Skeletal muscle cell (primary cell): ENCODE results near the gene PADI6.

Experiments used
- DNase-seq: peaks from one replicate; pipeline ENCODE4 v3.0.0-alpha.2; 2010; ENCODE audit warnings: low read depth
- H3K4me3 ChIP-seq: 2 replicates; pipeline ENCODE4 v1.5.1; 2011; ENCODE audit warnings: low read depth, mild to moderate bottlenecking, control low read depth, low read length, moderate library complexity

PADI6 gene

DNA sequence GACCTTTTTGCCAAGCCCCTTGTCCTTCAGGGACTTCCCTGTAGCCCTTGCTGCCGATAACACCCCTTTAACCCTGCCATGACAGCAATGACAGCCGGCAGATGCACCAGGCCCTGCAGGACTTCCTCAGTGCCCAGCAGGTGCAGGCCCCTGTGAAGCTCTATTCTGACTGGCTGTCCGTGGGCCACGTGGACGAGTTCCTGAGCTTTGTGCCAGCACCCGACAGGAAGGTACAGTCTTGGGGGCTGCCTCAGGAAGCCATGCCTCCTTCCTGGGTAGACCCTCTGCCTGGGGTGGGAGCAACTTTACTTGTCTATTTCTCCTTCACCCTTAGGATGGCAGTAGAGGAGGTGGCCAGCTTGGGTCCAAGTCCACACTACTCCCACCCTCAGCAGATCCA lies 16.1 kb upstream of the PADI6 start:
- DNase-seq, result no peak
- no peak overlapping the region for H3K4me3 ChIP-seq

DNA sequence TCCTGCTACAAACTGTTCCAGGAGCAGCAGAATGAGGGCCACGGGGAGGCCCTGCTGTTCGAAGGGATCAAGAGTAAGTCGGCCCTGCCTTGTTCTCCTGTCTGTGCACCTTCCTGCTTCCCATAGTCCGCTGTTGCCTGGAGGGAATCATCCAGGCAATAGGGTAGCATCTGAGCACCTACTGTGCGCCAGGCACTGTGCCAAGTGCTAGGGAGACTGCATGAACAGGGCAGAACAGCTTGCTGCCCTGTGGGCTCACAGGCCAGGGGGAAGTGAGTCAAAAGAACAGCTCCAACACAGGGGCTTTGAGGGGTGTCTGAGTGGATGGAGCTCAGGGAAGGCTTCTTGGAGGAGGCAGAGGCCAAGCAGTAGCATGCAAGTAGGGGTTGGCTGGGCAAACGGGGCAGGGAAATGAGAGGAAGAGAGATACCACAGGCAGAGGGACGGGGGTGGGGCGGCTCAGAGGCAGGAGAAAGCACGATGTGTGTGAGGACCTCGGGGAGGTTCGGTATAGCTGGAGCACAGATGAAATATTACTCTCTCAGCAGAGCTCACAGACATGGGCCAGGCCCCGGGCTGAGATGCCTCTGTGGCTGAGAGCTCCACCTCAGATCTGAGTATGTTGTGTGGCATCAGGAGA lies 15.5 kb upstream of the PADI6 start:
- no peak overlapping the region for H3K4me3 ChIP-seq
- no peak for DNase-seq

DNA sequence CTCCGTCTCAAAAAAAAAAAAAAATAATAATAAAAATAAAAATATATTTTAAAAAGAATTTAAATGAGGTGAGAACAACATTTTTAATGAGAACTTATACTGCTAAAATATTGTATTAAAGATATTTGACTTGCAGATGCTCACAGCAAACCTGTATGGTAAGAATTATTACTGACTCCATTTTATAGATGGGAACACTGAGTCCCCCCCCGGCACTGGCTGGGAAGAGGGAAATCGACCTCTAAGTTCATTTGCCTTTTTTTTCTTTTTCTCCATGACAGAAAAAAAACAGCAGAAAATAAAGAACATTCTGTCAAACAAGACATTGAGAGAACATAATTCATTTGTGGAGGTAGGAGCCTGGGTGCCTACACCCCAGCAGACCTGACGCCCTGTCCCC lies 13.4 kb upstream of the PADI6 start:
- no peak for DNase-seq
- no peak overlapping the region for H3K4me3 ChIP-seq

DNA sequence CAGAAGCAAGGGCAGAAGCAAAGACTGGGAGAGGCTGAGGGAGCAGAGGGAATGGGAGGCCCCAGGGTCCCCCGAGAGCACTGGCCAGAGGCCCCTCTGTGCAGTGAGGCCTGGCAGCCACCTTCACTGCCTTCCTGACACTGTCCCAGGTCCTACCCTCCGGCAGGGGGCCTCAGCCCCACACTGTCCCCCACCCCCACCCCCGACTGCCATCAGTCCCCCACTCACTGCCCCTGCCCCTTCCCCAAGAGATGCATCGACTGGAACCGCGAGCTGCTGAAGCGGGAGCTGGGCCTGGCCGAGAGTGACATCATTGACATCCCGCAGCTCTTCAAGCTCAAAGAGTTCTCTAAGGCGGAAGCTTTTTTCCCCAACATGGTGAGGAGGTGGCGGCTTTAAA lies 13.0 kb upstream of the PADI6 start:
- no peak for DNase-seq
- no peak overlapping the region for H3K4me3 ChIP-seq

DNA sequence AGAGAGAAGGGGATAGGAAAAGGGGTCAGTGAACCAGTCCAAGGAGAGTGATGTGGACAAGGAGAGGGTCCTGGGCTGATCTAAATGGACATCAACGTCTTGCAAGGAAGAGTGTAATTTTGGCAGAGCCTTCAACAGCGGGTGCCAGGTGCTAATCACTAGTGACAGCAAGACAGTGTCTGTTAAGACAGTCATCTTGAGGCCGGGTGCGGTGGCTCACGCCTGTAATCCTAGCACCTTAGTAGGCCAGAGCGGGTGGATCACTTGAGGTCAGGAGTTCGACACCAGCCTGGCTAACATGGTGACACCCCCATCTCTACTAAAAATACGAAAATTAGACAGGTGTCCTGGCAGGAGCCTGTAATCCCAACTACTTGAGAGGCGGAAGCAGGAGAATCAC lies 12.2 kb upstream of the PADI6 start:
- DNase-seq, result no peak
- no peak overlapping the region for H3K4me3 ChIP-seq

DNA sequence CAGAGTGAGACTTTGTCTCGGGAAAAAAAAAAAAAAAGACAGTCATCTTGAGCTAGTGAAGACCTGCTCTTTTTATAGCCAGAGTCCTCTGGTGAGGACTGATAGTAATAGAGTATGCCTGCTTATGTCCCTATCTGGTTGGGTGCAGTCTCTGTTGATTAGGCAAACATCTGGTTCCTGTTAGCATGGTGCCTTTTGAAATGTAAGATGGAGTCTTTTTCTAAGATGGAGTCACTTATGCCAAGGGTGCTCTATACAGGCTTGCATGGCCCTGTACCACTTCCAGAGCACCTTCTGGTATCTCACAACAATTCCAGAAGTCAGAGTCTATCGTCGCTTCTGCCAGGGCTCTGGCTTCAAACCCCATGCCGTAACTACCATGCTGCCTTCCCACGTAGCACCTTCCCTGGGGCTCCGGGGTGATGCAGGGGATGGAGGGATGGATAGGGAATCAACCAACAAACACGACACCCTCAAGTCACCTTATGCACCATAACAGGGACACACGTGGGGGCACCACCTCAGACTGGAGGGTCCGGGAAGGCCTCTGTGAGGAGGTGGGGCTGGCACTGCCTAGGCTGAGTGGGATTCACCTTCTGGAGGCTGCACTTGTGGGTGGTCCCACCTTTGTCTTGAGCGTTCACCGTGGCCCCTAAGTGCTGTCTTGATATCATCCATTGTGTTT lies 11.6 kb upstream of the PADI6 start:
- no peak overlapping the region for H3K4me3 ChIP-seq
- DNase-seq, result no peak

DNA sequence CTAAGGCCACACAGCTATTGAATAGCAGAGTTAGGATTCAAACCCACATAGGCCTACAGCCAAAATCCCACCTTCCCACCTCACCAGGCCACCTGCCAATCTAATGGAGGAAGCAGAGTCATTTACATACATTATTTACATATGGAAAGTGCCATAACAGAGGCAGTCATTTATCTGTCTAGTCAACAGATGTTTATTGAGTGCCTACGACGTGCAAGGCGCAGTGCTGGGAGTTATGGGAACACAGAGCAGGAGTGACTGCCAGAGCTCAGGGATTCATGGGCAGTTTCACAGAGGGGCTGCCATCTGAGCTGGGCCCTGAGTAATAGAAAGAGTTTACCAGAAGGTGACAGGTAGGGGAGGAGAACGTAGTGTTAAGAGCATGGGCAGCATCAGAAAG lies 10.3 kb upstream of the PADI6 start:
- H3K4me3 ChIP-seq, result no peak overlapping the region
- DNase-seq, result no peak

DNA sequence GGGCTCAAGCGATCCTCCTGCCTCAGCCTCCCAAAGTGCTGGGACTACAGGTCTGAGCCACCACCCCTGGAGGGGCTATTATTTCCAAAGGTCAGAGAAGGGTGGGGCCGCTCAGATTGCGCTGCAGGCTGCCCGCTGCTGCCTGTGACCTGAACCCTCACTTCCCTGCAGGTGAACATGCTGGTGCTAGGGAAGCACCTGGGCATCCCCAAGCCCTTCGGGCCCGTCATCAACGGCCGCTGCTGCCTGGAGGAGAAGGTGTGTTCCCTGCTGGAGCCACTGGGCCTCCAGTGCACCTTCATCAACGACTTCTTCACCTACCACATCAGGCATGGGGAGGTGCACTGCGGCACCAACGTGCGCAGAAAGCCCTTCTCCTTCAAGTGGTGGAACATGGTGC lies 8.6 kb upstream of the PADI6 start:
- DNase-seq, result no peak
- no peak overlapping the region for H3K4me3 ChIP-seq

DNA sequence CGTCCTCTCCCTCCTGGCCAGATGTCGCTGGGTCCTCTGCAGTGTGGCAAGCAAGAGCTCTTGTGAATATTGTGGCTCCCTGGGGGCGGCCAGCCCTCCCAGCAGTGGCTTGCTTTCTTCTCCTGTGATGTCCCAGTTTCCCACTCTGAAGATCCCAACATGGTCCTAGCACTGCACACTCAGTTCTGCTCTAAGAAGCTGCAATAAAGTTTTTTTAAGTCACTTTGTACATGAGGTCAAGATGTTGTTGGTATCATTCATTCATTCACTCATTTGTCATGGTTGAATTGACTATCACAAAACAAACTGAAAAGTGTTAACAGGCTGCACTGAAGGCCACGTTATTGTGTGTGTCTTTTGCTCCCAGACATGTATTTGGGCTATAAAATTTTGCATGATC lies 8.2 kb upstream of the PADI6 start:
- no peak overlapping the region for H3K4me3 ChIP-seq
- no peak for DNase-seq

DNA sequence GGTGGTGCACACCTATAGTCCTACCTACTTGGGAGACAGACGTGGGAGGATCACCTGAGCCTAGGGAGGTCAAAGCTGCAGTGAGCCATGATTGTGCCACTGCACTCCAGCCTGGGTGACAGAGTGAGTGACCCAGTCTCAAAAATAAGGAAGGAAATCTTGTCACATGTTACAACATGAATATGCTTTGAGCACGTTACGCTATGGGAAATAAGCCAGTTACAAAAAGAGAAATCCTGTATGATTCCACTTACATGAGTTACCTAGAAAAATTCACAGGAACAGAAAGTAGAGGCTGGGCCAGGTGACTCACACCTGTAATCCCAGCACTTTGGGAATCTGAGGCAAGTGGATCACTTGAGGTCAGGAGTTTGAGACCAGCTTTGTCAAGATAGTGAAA lies 6.7 kb upstream of the PADI6 start:
- DNase-seq, result no peak
- no peak overlapping the region for H3K4me3 ChIP-seq

DNA sequence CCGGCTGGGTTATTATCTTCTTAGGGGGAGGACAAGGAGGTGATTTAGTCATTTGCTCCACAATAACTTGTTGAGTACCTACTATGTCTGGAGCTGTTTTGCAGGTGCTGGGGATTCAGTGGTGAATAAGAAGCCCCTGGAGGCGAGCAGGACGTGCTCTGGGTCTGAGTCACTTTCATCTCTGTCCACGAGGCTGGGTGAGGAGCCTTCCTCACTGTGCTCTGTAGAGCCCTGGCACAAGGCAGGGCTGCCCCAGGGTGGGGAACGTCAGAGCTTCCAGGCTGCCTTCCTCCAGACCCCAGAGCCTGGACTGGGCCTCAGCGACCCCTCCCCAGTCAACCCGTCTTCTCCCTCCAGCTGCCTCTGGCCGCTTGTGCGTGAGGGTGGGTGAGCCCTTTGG lies 2.5 kb upstream of the PADI6 start:
- DNase-seq, result no peak
- no peak overlapping the region for H3K4me3 ChIP-seq

DNA sequence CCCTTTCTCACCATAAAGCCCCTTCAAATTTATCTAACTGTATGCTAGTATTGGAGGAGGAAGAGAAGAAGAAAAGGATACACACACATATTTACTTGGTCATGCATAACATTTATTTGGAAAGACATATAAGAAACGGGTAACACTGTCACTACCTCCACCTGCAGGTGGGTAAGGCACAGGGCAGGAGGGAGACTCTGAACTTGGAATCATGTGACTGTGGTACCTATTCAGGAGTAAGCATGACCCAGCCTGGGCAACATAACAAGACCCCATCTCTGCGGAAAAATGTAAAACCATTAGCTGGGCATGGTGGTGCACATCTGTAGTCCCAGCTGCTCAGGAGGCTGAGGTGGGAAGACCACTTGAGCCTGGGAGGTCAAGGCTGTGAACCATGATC lies 1.4 kb upstream of the PADI6 start:
- no peak overlapping the region for H3K4me3 ChIP-seq
- no peak for DNase-seq

DNA sequence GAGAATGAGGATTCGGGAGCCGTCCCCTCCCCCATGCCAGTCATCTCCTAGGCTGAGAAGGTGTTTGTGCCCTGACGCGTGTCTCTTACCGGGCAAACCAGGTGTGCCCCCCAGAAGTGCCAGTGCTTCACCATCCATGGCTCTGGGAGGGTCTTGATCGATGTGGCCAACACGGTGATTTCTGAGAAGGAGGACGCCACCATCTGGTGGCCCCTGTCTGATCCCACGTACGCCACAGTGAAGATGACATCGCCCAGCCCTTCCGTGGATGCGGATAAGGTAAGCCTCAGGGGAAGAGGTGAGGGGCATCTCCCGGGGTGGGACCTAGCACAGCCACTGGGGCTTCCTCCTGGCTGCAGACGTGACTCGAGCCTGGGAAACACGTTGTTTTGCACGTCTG lies 959 bp downstream of the PADI6 start:
- no peak overlapping the region for H3K4me3 ChIP-seq
- no peak for DNase-seq

DNA sequence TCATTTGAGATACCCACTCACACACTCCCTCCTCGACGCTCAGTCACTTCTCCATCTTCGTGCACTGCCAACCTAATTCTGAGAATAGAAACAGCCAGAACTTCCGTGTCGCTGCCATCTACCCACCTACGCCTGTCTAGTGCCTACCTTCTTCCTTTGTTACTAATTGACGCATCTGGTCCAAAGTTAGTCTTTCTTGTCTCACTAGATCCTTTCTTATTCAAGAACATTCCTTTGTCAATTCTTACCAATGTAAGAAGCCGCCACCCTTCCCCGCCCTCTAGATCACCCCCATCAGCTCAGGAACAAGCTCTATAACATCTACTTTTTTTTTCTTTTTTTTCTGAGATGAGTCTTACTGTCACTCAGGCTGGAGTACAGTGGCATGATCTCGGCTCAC lies 3.7 kb downstream of the PADI6 start:
- no peak overlapping the region for H3K4me3 ChIP-seq

DNA sequence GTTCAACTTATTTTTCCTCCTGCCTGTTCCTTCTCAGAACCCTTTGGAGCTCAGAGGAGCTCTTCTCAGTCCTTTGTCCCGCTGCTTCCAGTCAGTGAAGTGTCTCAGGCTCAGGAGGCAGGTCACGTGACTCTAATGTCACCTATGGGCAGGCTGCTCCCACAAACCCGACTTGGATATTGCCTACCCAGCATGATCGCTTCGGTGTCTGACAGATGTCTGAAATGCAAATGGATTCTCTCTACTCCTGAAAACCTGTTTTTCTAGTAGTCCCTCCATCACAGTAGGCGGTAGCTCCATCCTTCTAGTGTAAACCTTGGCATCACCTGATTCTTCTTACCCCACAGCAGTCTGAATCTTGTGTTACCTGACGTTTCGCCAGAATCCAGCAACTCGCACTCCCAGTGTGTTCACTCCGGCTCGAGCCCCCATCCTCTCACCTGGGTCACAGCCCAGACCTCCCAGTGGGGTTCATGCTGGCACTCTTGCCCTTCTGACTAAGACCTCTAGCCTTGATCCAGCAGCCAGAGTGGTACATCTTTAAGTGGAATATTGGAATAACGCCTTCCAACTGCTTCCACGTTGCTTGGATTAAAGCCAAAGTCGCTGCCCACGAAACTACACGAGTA lies 5.4 kb downstream of the PADI6 start:
- no peak overlapping the region for H3K4me3 ChIP-seq
- DNase-seq, result no peak

More for the DNA sequence above, 3.7 kb downstream of the PADI6 start:
- DNase-seq, result no peak

DNA sequence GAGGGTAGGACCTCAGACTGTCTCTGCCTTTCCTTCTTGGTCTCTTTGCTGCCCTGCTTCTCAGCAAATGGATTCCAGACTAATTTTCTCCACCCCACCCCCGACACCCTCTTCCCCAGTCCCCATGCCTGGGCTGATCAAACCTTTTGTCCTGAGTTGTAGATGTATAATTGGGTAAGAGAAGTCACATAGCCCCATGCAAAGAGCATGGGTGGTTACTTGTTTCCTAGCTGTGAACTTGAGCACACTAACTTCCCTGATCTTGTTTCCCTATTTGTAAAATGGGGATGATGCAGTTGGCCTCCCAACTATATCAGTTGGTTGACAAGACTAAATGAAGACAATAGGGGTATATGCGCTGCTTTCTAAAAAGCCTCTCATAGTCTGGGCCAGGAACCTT lies 9.2 kb downstream of the PADI6 start:
- no peak overlapping the region for H3K4me3 ChIP-seq
- DNase-seq, result no peak

DNA sequence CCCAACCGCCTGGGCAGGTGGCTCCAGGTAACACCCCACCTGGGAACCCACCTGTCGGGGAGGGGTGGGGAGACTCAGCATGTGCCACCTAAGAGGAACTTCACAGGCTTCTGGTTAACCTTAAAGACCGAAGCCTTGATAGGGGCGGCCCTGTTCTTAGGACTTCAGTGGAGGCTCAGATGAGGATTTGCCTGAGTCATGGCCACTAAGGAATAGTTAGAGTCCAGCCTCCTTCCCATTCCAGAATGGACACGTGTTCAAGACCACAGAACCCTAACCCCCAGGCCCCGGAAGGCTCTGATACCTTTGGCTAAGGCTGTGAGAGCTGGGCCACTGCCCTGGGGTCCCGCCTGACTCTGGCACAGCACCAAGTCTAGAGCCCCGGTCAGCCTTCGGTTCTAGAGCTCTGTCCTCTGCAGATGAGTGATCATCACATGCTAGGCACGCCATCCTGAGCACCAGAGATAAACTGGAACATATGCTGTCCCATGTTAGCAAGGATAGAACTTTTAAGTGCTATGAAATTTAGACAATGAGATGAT lies 20.3 kb downstream of the PADI6 start:
- DNase-seq, result no peak
- no peak overlapping the region for H3K4me3 ChIP-seq

DNA sequence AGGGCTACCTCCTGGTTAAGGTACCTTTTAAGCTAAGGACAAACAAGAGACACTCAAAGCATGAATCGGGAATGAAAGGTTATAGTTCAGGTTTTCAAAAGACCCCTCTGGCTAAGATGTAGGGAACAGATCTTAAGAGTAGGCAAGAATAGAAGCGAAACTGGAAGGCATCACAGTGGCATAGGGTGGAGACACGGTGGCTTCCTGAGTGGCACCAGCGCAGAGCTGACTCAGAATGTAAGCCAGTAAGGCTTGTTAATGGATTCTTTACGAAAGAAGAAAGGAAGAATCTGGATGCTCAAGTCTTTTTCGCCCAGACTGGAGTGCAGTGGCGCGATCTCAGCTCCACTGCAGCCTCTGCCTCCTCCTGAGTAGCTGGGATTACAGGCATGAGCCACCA lies 21.2 kb downstream of the PADI6 start:
- no peak for DNase-seq

DNA sequence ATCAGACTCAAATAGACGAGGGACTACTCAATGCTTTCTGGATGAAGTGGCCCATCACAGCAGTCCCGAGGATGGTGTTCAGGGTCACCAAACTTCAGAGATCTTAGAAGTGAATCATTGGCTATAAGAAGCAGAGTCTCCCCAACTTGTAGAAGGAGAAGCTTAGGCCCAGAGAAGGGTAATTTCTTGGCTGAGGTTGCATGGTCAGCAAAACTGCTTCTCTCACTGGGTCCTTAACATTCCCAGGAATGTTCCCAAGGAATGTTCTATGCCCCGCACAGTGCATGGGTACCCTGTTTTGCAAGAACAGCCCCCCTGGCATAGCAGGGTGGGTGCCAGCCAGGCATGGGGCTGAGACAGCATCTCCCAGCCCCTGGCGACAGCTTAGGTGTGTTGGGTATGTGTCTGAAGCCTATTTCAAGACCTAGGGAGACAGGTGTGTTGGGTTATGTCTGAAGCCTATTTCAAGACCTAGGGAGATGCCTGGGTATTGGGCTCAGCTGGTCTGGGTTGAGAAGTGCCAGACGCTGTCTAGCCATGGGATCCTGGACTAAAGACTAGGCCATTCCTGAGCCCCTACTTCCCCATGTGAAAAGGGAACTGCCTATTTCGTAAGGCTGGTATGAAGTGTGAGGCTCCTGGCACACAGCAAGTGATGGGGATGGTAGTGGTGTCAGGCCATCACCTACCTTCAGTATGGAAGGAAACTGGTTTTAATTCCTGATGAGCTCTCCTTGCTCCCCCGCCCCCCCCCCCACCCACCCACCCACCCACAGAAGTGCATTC lies 26.1 kb downstream of the PADI6 start:
- DNase-seq, result no peak
- H3K4me3 ChIP-seq, result no peak overlapping the region

More for the DNA sequence above, 21.2 kb downstream of the PADI6 start:
- no peak overlapping the region for H3K4me3 ChIP-seq

DNA sequence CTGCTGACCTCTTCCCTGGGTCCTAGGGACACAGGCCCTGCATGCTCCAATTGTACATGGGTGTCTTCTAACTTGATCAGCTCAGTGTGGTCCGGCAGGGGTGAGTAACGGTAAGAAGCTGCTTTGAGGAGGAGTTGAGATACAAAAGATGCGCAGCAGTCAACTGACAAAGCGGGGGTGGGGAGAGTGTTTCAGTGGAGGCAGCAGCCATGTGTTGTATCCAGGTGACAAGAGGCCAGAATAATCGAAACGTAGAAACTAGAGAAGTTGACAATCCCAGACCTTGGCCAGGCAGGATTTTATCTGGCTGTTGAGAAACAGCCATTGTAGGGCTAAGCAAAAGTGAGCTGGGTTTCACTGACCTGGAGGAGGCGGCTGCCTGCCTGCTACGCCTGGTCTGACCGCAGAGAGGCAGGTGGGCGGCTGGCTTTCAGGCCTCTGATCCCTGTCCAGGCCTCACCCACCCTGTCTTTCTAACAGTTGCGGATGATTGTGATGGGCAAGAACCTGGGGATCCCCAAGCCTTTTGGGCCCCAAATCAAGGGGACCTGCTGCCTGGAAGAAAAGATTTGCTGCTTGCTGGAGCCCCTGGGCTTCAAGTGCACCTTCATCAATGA lies 28.8 kb downstream of the PADI6 start:
- DNase-seq, result no peak
- no peak overlapping the region for H3K4me3 ChIP-seq
